AML-193 (cell line): ENCODE results near the gene HSP90AB1.
A peak's percentile ranks its signal among the peaks of the same experiment; 100 is the strongest.

ENCODE experiments used
- DNase-seq, 2 experiments: peaks; one replicate each; lab custom pipeline; 2025; lab: John Stamatoyannopoulos, UW

The HSP90AB1 gene

DNA sequence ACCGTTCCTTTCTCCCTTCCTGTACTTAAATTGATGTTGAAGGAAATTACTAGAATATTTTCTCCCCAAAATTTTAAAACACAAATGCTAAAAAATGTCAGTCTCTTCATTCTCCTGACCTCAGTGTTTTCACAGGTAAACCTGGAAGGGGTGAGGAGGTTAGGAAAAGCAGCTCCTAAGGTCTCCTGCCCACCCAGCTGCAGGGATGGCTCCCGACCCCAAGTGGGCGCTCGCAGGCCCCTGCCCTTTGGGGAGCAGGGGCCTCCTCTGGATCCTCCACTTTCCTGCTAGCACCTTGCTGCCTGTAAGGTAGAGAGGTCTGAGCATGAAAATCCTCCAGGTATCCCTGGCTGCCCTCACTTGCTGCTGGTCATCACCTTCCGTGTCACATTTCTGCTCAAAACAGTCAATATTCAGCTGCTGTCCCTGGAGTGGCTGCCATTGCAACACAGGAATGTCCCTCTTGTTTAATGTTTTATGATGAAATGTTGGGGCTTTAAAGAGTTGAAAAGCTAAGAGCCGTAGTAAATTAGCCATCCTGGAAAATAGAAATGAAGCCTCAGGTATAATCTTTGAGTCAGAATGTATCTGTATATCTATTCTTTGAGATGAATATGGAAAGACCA, 10.9 kb upstream of the HSP90AB1 start:
- no peak for DNase-seq

DNA sequence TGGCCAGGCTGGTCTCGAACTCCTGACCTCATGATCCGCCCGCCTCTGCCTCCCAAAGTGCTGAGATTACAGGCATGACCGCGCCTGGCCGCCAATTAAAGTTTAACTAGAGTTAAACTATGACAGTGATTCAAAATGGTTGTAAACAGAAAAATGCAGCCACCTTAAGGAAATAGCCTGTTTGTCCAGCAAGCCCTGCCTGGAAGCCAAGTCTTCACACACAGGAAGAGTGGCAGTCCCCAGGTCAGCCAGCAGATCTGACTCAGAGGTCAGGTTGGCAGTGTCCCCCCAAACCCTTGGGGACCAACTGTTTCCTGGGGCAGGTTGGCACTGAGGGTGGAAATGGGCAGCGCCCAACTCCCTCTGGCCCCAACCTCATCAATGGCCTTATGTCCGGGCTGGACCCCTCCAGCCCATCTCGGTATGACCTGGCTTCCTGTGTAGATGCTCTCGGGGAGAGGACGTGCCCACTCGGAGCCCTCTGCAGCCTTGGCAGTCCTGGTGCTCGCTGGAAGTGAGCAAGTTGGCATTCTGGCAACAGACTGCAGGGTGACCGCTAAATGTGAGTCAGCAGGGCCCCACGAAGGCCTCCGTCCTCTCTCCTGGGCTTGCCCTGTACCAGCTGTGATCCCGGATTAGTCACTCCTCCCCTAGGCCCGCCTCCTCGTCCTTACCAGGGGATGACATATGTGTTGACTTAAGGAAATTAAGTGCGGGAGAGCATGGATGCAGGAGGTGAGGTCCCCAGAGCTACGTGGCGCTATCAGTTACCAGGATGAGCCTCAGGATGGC, 9.7 kb upstream of the HSP90AB1 start:
- DNase-seq: peak; percentile 94 to 96

DNA sequence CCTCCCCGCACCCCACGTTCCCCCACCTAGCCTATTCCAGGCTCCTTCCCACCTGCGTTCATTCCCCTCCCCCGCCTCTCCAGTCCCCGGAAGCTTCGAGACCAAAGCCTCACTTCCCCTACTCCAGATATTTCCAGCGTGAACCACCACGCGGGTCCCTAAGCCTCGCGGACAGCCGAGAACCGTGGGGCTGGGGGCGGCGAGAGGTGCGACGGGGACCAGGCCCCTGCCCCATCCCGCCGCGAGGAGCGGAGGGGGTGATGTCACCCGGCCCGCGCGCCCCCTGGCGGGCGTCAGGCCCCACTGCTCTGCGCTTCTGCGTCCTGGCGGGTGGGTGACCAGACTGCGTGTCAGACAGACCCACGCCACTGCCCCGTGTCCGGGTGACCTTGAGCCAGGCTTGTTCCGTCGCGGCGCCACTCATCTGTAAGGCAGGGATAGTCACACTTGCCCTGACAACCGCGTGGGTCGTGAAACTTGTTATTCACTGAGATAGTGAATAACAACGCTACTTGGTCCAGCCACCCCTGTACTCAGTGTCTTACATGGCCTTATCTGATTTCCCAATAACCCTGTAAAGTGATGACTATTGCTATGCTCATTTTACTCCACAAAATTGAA, 9.0 kb upstream of the HSP90AB1 start:
- peak; percentile 57 to 75 for DNase-seq

DNA sequence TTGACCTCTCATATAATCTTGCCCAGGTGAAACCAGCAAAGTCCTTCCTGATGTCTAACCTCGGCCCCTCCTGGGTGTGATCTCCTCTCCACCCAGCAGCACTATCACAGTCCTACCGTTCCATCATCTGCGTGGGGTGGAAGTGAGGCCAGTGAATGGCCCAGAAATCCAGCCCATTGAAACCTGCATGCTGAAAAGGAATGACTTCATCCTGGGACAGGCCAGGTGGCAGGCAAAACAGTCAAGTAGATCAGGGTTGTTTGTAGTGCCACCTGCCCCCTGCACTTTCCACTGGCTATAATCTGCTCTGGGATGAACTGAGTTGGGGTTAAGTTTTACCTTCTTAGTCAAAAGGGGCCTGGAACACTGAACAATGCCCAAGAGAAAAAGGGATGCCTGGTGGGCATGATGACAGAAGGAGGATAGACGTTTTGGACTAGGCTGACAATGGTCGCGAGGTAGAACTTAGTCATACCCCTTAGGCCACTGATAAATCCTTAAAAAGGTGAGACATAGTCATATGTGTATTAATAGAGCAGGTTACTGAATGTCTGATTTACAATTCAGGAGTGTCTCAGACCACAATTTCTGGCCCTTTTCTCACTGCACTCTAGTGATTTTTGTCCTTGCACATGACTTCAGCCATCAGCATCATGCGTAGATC, 8.1 kb upstream of the HSP90AB1 start:
- no peak for DNase-seq

DNA sequence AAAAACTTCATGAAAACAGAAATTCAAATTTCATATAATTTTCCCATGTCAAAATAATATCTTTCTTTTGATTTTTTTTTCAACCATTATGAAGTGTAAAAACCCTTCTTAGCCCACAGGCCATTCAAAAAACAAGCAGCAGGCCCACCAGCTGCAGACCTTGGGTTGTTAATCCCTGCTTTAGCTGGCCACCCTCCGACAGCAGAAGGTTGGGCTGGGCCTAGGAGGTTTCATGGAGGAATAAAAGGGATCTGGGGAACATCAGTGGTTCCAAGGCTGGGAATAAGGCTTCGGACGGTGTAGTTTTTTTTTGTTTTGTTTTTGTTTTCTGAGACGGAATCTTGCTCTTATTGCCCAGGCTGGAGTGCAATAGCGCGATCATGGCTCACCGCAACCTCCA, 3.6 kb upstream of the HSP90AB1 start:
- no peak for DNase-seq

DNA sequence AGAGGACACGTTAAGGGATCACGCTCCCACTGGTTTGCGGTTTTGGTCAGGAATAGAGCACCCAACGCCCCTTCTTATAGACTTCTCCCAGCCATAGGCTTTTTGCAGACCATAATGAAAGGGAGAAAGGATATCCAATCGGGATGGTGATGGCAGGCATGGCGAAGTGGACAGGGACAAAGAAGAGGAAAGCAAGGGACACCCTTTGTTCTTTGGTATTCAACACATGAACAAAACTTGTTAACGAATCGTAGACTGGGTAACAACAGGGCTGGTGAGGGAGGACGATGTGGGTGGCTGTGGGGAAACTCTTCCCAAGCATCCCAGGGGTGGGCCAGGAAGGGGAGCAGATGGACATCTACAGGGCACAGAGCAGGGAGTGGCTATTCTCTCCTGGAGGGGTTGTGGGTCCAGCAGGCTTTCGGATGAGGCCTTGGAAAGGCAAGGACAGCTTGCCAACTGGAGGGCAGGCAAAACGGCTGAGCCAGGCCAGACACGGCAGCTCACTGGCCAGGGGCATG, 1.4 kb upstream of the HSP90AB1 start:
- DNase-seq: no peak

DNA sequence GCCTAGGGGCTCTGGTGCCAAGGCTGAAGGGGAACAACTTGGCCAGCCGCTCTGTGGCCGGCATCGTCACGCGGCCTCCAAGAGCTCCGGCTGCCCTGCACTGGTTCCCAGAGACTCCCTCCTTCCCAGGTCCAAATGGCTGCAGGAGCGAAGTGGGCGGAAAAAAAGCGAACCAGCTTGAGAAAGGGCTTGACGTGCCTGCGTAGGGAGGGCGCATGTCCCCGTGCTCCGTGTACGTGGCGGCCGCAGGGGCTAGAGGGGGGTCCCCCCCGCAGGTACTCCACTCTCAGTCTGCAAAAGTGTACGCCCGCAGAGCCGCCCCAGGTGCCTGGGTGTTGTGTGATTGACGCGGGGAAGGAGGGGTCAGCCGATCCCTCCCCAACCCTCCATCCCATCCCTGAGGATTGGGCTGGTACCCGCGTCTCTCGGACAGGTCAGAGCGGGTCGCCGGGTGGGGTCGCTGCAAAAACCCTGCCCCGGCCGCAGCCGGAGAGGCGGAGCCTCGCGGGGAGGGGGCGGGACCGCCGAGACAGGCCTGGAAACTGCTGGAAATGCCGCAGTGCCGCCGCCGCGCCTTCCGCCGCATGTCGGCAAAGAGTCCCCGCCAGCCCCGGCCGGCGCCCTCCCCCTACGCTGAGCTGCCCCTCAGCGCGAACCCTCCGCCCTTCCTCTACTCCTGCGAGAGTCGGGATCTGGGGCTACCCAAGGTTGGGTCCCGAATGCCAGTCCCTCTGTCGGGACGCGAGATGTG, 814 bp upstream of the HSP90AB1 start:
- peak; percentile 76 to 77 for DNase-seq

DNA sequence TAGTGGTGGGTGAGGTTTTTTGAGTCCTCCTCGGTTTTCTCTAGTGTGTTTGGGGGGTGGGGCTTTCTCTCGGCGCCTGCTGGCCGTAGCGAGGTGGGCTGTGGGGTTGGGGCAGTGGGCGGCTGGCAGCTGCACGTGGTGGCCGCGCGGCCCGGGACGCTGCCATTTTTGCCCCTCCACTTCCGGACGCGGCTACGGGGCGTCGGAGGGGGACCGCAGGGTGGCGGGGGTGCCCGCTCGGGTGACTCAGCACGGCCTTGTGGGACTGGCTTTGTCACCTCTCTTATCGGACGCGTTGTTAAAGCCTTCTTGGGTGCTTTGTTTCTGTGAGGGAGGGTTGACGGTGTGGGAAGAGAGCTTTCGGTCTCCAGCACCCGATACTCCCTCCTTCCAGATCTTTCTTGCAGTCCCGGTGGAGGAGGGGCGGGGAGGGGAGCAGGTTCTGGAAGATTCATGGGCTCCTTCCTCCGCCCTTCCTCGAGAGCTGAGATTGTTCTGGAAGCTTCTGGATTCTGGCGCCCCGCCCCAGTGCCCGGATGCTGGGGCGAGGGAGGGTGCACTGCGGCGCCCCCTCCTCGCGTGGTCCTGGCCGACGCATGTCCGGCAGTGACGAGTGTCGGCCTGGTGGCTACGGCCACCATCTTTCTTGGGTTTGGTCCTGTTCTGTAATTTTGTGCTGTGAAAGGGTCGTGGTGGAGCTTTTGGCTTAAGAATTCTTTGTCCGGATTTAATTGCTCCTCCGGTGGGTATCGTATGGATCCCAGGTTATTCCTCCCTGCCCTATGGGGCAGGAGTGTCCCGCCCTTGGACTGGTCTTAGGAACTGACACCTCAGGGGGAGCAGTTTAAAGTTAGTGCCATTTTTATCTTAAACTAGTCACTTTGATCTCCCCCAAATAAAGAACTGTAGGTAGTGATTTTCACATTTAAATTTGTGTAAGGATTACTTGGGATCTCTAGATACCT, 719 bp downstream of the HSP90AB1 start:
- DNase-seq: peak; percentile 54 to 70

DNA sequence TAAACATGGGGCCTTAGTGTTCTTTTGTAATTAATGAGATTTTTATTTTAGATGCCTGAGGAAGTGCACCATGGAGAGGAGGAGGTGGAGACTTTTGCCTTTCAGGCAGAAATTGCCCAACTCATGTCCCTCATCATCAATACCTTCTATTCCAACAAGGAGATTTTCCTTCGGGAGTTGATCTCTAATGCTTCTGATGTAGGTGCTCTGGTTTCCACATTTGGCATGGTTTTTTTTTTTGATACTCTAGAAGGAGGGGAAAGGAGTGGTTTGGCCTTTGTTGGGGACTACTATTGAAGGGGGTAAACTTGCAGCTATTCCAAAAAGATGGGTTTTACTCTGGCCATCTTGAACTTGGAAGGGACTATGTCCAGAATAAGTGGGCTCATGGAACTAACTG, 1.7 kb downstream of the HSP90AB1 start:
- no peak for DNase-seq

DNA sequence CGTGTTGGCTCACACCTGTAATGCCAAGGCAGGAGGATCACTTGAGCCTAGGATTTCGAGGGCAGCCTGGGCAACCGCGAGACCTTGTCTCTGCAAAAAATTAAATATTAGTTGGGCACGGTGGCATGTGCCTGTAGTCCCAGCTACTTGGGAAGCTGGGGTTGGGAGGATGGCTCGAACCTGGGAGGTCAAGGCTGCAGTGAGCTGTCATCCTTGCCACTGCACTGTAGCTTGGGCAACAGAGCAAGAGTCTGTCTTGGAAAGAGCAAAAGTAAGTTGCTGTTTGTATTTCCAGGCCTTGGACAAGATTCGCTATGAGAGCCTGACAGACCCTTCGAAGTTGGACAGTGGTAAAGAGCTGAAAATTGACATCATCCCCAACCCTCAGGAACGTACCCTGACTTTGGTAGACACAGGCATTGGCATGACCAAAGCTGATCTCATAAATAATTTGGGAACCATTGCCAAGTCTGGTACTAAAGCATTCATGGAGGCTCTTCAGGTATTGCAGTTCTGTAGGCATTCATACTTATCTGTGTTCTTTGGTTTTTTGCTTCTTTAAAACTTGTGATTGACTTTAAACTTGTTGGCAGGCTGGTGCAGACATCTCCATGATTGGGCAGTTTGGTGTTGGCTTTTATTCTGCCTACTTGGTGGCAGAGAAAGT, 2.3 kb downstream of the HSP90AB1 start:
- DNase-seq: no peak

DNA sequence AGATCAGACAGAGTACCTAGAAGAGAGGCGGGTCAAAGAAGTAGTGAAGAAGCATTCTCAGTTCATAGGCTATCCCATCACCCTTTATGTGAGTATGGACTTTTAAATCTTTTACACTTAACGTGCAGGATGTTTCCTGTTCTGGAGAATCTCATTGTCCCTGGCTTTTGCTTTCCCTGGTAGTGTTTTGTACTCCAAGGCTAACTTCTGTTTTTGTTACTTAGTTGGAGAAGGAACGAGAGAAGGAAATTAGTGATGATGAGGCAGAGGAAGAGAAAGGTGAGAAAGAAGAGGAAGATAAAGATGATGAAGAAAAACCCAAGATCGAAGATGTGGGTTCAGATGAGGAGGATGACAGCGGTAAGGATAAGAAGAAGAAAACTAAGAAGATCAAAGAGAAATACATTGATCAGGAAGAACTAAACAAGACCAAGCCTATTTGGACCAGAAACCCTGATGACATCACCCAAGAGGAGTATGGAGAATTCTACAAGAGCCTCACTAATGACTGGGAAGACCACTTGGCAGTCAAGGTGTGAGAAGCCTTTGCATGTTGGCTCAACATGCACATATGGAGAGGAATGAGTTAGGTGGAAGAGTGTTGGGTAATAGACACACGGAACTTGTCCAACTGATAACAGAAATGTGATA, 3.3 kb downstream of the HSP90AB1 start:
- no peak for DNase-seq

DNA sequence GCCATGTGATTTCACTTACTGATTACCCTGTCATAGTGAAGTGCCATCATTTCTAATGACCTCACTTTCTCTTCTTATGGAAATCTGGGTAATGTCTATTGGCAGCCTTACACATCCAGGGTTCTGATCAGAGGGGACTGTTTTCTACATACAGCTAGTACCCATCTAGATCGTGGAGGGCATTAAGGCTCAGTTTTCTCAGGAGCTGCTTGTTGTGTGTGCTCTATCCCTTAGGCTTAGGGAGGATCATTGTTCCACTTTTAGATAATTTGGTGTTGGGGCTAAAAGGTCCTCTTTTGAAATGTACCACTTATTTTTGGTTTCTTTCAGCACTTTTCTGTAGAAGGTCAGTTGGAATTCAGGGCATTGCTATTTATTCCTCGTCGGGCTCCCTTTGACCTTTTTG, 3.8 kb downstream of the HSP90AB1 start:
- DNase-seq: no peak

DNA sequence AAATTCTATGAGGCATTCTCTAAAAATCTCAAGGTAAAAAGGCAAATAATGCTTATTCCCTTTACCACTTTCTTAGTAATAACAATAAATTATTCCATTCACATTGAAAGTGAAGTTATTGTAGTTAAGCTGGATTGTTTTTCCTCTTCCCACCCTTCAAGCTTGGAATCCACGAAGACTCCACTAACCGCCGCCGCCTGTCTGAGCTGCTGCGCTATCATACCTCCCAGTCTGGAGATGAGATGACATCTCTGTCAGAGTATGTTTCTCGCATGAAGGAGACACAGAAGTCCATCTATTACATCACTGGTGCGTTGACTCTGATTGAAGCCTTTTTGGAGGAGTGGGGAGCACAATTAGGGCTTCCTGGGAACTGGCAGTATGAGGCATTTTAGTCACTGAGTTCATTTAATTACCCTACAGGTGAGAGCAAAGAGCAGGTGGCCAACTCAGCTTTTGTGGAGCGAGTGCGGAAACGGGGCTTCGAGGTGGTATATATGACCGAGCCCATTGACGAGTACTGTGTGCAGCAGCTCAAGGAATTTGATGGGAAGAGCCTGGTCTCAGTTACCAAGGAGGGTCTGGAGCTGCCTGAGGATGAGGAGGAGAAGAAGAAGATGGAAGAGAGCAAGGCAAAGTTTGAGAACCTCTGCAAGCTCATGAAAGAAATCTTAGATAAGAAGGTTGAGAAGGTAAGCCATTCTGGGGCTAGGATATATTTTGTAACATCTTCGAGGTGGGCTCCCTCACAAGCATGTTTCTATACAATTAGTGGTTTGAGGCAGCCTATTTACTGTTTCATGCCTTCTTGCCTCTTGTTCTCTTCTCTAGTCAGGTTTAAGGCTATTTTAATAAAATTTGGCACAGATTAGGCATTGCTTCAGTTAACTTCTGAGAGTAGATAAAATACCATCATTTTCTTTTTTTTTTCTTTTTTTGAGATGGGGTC, 4.9 kb downstream of the HSP90AB1 start:
- DNase-seq: no peak

DNA sequence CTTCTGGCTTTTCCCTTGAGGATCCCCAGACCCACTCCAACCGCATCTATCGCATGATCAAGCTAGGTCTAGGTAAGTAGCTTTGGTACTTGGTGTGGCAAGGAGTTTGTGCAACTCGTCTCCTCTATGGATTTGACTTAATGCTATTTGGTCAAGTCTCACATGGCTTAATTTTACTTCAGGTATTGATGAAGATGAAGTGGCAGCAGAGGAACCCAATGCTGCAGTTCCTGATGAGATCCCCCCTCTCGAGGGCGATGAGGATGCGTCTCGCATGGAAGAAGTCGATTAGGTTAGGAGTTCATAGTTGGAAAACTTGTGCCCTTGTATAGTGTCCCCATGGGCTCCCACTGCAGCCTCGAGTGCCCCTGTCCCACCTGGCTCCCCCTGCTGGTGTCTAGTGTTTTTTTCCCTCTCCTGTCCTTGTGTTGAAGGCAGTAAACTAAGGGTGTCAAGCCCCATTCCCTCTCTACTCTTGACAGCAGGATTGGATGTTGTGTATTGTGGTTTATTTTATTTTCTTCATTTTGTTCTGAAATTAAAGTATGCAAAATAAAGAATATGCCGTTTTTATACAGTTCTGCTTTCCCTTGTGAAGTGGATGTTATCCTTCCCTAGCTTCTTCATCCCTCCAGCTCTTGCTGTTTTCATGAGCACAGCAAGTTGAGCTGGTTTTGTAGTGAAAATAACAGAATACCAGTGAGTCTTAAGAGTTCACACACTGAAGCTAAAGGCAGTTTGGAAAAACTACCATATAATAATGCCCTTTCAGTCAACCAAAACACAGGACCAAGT, 6.6 kb downstream of the HSP90AB1 start:
- DNase-seq: peak; percentile 50 to 73

DNA sequence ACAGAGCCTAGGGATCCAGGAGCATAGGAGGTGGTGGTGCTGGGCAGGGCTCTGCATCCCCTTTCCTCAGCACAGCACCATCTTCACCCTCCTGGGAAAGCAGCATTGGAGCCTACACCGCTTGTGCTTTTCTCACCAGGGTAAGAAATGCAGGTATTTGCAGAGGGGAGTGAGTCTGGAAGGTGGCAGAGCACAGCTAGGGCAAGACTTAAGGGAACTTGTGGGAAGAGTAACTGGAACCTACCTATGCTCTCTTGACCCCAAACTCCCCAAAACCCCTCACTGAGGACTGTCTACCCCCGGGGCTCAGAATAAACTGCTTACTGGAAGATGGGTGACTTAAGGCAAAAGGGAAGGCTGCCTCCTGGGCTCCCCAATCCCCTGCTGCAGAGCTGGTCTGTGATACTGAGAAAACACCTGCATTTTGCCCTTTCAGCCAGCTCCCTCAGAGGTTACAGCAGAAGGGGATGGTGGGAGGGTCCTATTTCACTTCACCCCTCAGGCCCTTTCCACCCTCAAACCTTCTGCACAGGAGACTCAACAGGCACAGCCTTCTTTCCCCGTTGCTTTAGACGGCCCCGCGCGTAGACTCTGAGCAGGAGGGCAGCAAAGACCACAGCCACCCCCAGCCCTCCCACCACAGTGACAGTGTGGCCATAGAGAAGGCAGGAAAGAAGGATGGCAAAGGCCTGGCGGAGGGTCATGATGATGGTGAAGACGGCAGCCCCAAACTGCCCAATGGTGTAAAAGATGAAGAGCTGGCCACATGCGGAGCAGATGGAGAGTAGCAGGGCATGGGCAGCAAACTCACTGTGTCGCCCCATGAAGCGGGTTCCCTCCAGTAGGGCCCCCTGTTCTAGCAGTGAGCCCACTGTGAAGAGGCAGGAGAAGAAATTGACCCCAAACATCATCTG, 7.5 kb downstream of the HSP90AB1 start:
- DNase-seq: no peak

DNA sequence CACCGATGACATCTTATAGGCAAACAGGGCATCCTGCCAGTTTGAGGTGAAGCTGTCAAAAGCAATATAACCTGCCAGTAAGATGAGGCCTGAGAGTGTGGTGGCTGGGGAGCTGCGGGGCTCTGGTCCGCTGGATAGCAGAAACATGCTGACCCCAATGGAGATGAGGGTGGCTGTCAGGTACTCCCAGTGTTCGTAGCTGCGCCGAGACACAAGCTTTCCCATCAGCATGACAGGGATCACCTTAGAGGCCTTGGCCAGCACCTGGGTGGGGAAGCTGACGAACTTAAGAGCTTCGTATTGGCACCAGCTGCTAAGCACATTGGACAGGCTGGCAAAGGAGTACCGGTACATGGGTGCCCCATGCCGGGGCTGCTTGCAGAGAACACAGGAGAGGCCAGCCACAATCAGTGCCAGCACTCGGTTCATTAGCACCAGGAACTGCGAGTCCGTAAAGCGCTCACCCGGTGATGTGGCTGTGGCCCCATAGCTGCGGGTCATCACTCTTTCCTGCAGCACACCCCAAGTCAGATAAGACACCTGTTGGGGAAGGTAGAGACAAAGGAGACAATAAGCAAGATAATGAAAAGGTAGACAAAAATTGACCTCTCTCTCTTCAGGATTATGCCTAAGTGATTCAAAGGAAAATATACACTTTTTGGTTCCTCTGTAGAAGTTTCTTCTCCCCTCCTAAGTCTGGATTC, 8.4 kb downstream of the HSP90AB1 start:
- no peak for DNase-seq
